PC-9 (cell line): ENCODE data around the gene ARMH1. TPM values are rescaled to one million over a fixed set of nuclear protein-coding genes. Genes with fewer than 3 reads are reported as not detected.

Experiments used
- BruUV-seq: library from RNA; stranded (reverse); fragments of 400-500 nt; replicated peaks from 2 replicates; lab custom pipeline; 2021; lab: Mats Ljungman, UMichigan
- CTCF ChIA-PET: fragments of 300-600 bp; sonication (Branson Sonifier 250); formaldehyde crosslinking; loops from one replicate; lab custom pipeline; 2022; ENCODE audit warnings: antibody characterized with exemption; lab: Charles Lee
- POLR2A ChIA-PET: fragments of 300-600 bp; sonication (Branson Sonifier 250); formaldehyde crosslinking; loops from one replicate; lab custom pipeline; 2022; ENCODE audit warnings: antibody characterized with exemption; ENCODE audit not compliant: unreplicated experiment; lab: Charles Lee
- DNase-seq, 2 experiments: peaks; one replicate each; pipeline versions ENCODE4 v3.0.0 to v3.0.0-alpha.2; 2015 to 2022; ENCODE audit warnings: mixed read lengths in 1 of 2
- H2AFZ ChIP-seq: fragments of 200-600 bp; sonication (generic); 2 replicates; pipeline ENCODE4 v1.8.1; 2017; ENCODE audit warnings: antibody characterized with exemption
- H3F3A ChIP-seq: fragments of 200-600 bp; sonication (generic); 2 replicates; pipeline ENCODE4 v1.8.1; 2017; ENCODE audit warnings: antibody characterized with exemption, mild to moderate bottlenecking, low read depth; ENCODE audit not compliant: insufficient read depth
- H3K27ac ChIP-seq: fragments of 200-600 bp; sonication (generic); 2 replicates; pipeline ENCODE4 v1.6.1; 2016; ENCODE audit warnings: mixed run types
- H3K27me3 ChIP-seq: fragments of 200-600 bp; sonication (generic); 2 replicates; pipeline ENCODE4 v1.6.1; 2016; ENCODE audit warnings: low read depth, mixed run types; ENCODE audit not compliant: insufficient read depth
- H3K36me3 ChIP-seq: fragments of 200-600 bp; sonication (generic); 2 replicates; pipeline ENCODE4 v1.6.1; 2016; ENCODE audit warnings: low read depth, mixed run types
- H3K4me1 ChIP-seq: fragments of 200-600 bp; sonication (generic); replicated peaks from 2 replicates; pipeline ENCODE4 v1.6.1; 2016; ENCODE audit warnings: mixed run types; ENCODE audit not compliant: insufficient read depth
- H3K4me2 ChIP-seq: fragments of 200-600 bp; sonication (generic); 2 replicates; pipeline ENCODE4 v1.6.1; 2017; ENCODE audit warnings: mixed run types
- H3K4me3 ChIP-seq: fragments of 200-600 bp; sonication (generic); 2 replicates; pipeline ENCODE4 v1.6.1; 2016; ENCODE audit warnings: mixed run types
- H3K79me2 ChIP-seq: fragments of 200-600 bp; sonication (generic); 2 replicates; pipeline ENCODE4 v1.6.1; 2017; ENCODE audit warnings: low read depth, mixed run types
- H3K9me2 ChIP-seq: fragments of 200-600 bp; sonication (generic); 2 replicates; pipeline ENCODE4 v1.8.1; 2017; ENCODE audit warnings: mild to moderate bottlenecking; ENCODE audit not compliant: insufficient read depth
- H3K9me3 ChIP-seq: fragments of 200-600 bp; sonication (generic); 2 replicates; pipeline ENCODE4 v1.8.1; 2016; ENCODE audit warnings: low read depth; ENCODE audit not compliant: insufficient read depth
- H4K20me1 ChIP-seq: fragments of 200-600 bp; sonication (generic); 2 replicates; pipeline ENCODE4 v1.8.1; 2017; ENCODE audit not compliant: insufficient read depth
- EZH2 ChIP-seq: fragments of 200-600 bp; sonication (generic); IDR thresholded peaks from 2 replicates; pipeline ENCODE4 v1.8.0; 2017; ENCODE audit warnings: antibody characterized with exemption, low read depth
- intact Hi-C: fragments of 100-400 bp; cut with micrococcal nuclease; formaldehyde crosslinking; loops from one replicate; pipeline ENCODE4 v1.10.0; 2022; ENCODE audit not compliant: unreplicated experiment
- total RNA-seq: library from RNA; stranded (reverse); gene quantifications from 2 replicates; pipeline ENCODE4 v1.2.3, GENCODE V29; 2021
- TF ChIP-seq, protein P1 (sequence below): fragments of 200-600 bp; sonication (generic); conservative IDR thresholded peaks from 2 replicates; pipeline ENCODE4 v1.6.1; 2017; ENCODE audit warnings: mixed run types, antibody characterized with exemption, mild to moderate bottlenecking, moderate library complexity

ARMH1 gene
- total RNA-seq, 1 experiment from 2014 or later: 16.9 TPM

DNA sequence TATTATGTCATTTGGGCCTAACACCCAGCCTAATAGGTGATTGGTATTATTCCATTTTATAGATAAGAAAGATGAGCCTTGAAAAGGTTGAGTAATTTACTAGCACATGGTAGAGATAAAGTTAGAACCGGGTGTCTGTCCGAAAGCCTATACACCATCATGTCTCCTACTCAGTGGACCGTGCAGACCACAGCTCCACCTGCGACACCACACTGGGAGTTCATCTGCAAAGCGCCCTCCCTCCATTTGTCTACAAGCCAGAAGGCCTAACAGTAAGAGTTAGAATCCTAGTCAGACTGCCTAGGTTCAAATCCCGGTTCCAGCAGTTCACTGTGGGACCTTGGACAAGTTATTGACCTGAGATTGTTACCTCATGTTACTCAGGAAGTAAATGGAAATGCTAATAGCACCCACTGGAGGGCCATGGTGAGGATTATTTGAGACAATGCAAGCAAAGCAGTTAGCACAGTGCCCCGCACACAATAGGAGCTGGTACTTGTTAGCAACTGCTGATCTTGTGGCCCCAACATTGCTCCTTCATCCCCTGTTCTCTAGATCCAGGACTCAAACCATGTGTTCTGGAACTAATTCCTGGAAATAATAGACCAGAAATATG, 20.5 kb downstream of the ARMH1 start:
- BruUV-seq: no TSS peak
- CTCF ChIA-PET: no interaction called here
- H3K36me3 ChIP-seq: no peaks in the 10 kb centered on the region
- intact Hi-C loops: no loop called here
- no peaks in the 10 kb centered on the region for H3K27me3 ChIP-seq
- H3K9me2 ChIP-seq: no peaks in the 10 kb centered on the region
- no peak overlapping the region for H3K27ac ChIP-seq
- 0 out of 2 replicates have a peak, but pooled peaks cover 6% of the 10 kb centered on the region for H3K4me1 ChIP-seq
- POLR2A ChIA-PET: no interaction called here
- no peaks in the 10 kb centered on the region; the same call in 1 of the 2 replicates for H3F3A ChIP-seq
- H4K20me1 ChIP-seq: no peaks in the 10 kb centered on the region
- H3K9me3 ChIP-seq: no peaks in the 10 kb centered on the region
- TF ChIP-seq, protein P1, sequence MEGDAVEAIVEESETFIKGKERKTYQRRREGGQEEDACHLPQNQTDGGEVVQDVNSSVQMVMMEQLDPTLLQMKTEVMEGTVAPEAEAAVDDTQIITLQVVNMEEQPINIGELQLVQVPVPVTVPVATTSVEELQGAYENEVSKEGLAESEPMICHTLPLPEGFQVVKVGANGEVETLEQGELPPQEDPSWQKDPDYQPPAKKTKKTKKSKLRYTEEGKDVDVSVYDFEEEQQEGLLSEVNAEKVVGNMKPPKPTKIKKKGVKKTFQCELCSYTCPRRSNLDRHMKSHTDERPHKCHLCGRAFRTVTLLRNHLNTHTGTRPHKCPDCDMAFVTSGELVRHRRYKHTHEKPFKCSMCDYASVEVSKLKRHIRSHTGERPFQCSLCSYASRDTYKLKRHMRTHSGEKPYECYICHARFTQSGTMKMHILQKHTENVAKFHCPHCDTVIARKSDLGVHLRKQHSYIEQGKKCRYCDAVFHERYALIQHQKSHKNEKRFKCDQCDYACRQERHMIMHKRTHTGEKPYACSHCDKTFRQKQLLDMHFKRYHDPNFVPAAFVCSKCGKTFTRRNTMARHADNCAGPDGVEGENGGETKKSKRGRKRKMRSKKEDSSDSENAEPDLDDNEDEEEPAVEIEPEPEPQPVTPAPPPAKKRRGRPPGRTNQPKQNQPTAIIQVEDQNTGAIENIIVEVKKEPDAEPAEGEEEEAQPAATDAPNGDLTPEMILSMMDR: no peak
- TF ChIP-seq EZH2: no peak
- no peak overlapping the region for H3K4me3 ChIP-seq
- no peak for DNase-seq
- no peaks in the 10 kb centered on the region for H3K79me2 ChIP-seq
- H2AFZ ChIP-seq: no peak overlapping the region
- no peak overlapping the region for H3K4me2 ChIP-seq

DNA sequence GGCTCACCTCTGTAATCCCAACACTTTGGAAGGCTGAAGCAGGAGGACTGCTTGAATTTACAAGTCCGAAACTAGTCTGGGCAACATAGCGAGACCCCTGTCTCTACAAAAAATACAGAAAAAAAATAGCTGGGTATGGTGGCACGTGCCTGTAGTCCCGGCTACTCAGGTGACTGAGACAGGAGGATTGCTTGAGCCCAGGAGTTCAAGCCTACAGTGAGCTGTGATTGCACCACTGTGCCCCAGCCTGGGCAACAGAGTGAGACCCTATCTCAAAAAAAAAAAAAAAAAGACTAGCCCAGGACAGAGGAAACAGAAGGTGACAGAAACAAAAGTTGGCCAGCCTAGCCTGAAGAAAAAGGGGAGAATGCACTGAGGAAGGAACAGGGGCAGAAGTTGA, 21.2 kb downstream of the ARMH1 start:
- no TSS peak for BruUV-seq
- intact Hi-C loops: no loop called here
- H3F3A ChIP-seq: peaks cover 1% of the 10 kb centered on the region; the same call in 1 of the 2 replicates
- no peaks in the 10 kb centered on the region for H4K20me1 ChIP-seq
- no peaks in the 10 kb centered on the region for H3K27me3 ChIP-seq
- no peak overlapping the region for H3K27ac ChIP-seq
- no peaks in the 10 kb centered on the region for H3K9me3 ChIP-seq
- no peaks in the 10 kb centered on the region for H3K79me2 ChIP-seq
- H3K36me3 ChIP-seq: no peaks in the 10 kb centered on the region
- no peak overlapping the region for H3K4me2 ChIP-seq
- H2AFZ ChIP-seq: no peak overlapping the region
- no peak overlapping the region for H3K4me3 ChIP-seq
- POLR2A ChIA-PET: no interaction called here
- peaks cover 8% of the 10 kb centered on the region for H3K4me1 ChIP-seq
- H3K9me2 ChIP-seq: no peaks in the 10 kb centered on the region
- no peak for TF ChIP-seq EZH2
- TF ChIP-seq, protein P1: no peak
- no peak for DNase-seq
- CTCF ChIA-PET: no interaction called here

DNA sequence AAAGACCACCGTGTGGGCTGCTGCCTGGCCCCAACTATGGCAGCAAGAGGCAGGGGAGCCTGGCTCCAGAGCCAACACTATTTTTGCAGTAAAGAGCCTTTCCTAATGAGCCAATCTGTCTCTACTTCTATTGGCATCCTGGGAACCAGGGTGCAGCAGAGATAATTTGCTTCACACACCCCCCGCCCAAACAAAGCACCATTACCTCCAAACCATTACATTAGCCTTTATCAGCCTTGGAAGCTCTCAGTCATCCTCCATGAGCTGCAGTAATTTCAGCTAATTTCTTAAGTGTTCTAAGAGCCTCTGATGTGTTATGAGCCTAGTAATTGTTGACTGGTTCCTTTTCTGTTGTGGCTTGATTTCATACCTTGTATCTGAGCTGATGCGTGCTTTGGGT, 21.6 kb downstream of the ARMH1 start:
- POLR2A ChIA-PET: no interaction called here

More for the DNA sequence above, 21.6 kb downstream of the ARMH1 start:
- H3K9me3 ChIP-seq: no peaks in the 10 kb centered on the region
- H4K20me1 ChIP-seq: no peaks in the 10 kb centered on the region
- no peak overlapping the region for H3K4me2 ChIP-seq
- H3K27ac ChIP-seq: no peak overlapping the region
- no peak for DNase-seq
- H3K4me3 ChIP-seq: no peak overlapping the region
- H3K79me2 ChIP-seq: no peaks in the 10 kb centered on the region
- H3F3A ChIP-seq: peaks cover 5% of the 10 kb centered on the region; the same call in 1 of the 2 replicates
- BruUV-seq: no TSS peak
- H3K4me1 ChIP-seq: peaks cover 12% of the 10 kb centered on the region
- CTCF ChIA-PET: no interaction called here
- H3K27me3 ChIP-seq: no peaks in the 10 kb centered on the region
- TF ChIP-seq, protein P1: no peak
- no peak for TF ChIP-seq EZH2
- no peak overlapping the region for H2AFZ ChIP-seq
- intact Hi-C loops: no loop called here
- no peaks in the 10 kb centered on the region for H3K9me2 ChIP-seq
- H3K36me3 ChIP-seq: no peaks in the 10 kb centered on the region
